Stimulated activated CD8-positive, alpha-beta memory T cell treated with anti-CD3 and anti-CD28 coated beads, Interleukin-15, amount 100 ng/mL, for 48 hours (primary cell): ENCODE data around the gene ZNF439.
"Not testable (repeated sequence)": the region's sequence is repeated elsewhere in the genome, so short reads cannot be mapped to it uniquely, and the experiment has no call there.

Experiments used
- DNase-seq, 2 donors: peaks; one replicate each; pipeline ENCODE4 v3.0.0-alpha.2; 2020; ENCODE audit warnings: low read depth in 2 of 2

The ZNF439 gene

DNA sequence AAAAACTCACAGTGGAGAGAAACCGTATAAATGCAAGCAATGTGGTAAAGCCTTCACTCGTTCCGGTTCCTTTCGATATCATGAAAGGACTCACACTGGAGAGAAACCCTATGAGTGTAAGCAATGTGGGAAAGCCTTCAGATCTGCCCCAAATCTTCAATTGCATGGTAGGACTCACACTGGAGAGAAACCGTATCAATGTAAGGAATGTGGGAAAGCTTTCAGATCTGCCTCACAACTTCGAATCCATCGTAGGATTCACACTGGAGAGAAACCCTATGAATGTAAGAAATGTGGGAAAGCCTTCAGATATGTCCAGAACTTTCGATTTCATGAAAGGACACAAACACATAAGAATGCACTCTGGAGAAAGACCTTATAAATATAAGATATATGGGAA lies 19.7 kb downstream of the ZNF439 start:
- no peak for DNase-seq

DNA sequence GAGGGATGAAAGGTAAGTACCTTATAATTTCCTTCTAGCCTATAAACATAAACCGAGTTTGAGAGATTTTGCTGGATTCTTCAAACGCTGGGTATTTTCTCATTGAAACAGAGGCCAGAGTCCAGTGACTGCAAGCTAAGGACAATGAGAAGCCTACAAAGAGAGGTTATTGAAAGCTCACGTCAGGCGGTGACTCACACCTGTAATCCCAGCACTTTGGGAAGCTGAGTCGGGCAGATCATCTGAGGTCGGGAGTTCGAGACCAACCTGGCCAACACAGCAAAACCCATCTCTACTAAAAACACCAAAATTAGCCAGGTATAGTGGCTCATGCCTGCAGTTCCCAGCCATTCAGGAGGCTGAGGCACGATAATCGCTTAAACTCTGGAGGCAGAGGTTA lies 24.1 kb downstream of the ZNF439 start:
- DNase-seq, result no peak

GRCh38 chr19:11873762-11874161 lies 25.2 kb downstream of the ZNF439 start:
- no peak for DNase-seq

GRCh38 chr19:11879687-11880266 lies 31.3 kb downstream of the ZNF439 start:
- peak; percentile 16 to 28 for DNase-seq

- DNase-seq, result no peak
Measured at GRCh38 chr19:11880598-11880997, 32.1 kb downstream of the ZNF439 start.

- DNase-seq, result peak; percentile 16 to 34
Measured at GRCh38 chr19:11881151-11881800, 32.8 kb downstream of the ZNF439 start.

GRCh38 chr19:11882606-11883005 lies 34.1 kb downstream of the ZNF439 start:
- no peak for DNase-seq

DNA sequence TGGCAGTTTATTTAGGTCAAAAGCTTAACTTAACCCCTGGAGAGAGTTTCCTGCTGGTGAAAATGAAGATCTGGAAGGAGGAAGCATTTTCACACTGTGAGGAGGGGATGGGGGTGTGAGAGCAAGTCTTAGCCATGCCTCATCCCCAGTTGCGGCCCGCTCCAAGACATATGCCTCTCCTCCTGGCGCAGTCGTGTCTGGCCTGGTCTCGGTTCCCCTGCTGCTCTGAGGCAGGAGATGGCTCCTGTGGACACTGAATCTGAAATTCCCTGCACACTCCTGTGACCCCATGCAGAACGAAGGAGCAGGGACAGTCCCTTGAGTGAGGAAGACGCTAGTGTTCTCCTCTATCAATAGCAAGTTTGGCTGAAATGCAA lies 38.7 kb downstream of the ZNF439 start:
- DNase-seq, result no peak

DNA sequence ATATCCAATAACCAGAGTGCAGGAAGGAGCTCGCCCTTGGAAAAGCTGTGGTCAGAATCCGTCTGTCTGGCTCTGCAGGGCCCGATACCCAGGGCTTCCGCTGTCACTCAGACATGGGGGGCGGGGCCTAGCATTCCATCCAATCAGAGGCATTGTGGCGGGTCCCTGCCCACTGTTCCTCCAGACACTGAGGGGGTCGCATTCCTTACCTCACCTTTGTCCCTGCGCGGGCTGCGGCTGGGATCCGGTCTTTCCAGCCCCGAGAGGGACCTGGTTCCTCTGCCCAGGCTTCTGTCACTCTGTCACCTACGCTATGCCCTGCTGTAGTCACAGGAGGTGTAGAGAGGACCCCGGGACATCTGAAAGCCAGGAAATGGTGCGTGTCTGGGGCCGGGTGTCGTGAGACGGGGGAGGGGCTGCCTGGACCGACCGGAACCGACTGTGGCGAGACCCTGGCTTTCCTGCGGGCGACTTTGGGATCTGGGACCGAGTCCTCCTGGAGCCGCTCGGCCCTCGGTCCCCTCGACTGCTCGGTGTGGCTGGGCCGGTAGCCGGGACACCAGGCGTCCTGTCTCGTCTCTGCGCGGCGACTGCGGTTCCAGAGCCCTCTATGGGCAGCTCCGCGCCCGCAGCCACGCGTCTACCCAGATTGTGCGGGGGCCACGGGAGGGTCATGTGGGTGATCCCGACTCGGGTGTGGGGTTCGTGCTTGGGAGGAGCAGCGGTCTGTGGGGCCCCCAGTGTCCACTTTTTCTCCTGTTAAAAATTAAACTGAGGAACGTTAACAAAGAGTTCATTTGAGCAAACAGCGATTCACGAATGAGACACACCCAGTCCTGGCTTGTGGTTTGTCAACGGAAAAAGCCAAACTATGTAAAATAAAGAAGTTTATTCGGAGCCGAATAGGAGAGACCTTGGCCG lies 39.3 kb downstream of the ZNF439 start, which contains the start of gene ZNF69:
ZNF69 (plus strand) TSS at position 172 of the 921 bp plus-strand sequence; CDS start at position 314, 142 bp downstream.
- peak; percentile 29 to 51 for DNase-seq

DNA sequence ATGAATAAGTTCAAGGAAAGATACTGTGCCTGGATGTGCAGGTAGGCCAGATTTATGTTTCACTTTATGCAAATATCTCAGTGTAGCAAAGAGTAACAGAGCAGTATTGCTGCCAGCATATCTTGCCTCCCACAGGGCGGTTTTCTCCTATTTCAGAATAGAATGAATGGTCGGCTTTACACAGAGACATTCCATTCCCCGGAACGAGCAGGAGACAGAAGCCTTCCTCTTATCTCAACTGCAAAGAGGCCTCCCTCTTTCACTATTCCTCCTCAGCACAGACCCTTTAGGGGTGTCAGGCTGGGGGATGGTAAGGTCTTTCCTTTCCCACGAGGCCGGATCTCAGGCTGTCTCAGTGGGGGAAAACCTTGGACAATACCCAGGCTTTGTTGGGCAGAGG lies 41.4 kb downstream of the ZNF439 start:
- DNase-seq, result not testable (repeated sequence)

DNA sequence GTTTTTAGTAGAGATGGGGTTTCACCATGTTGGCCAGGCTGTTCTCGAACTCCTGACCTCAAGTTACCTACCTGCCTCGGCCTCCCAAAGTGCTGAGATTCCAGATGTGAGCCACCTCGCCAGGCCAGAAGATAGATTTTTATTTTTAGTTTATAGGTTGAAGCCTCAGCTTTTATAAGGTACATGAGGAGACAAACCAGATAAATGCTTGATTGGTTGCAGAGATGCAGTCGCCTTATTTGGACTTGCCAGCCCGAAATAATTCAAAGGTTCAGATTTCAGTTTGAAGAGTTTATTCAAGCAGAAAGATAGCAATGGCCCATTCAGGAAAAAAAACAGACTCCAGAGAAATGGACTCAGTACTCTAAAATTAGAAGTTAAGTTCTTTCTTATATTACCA lies 42.1 kb downstream of the ZNF439 start:
- DNase-seq, result no peak

GRCh38 chr19:11894851-11895250 lies 46.3 kb downstream of the ZNF439 start:
- no peak for DNase-seq

- no peak for DNase-seq
Measured at GRCh38 chr19:11902228-11902627, 53.7 kb downstream of the ZNF439 start.

- no peak for DNase-seq
Measured at GRCh38 chr19:11905928-11906327, 57.4 kb downstream of the ZNF439 start.

DNA sequence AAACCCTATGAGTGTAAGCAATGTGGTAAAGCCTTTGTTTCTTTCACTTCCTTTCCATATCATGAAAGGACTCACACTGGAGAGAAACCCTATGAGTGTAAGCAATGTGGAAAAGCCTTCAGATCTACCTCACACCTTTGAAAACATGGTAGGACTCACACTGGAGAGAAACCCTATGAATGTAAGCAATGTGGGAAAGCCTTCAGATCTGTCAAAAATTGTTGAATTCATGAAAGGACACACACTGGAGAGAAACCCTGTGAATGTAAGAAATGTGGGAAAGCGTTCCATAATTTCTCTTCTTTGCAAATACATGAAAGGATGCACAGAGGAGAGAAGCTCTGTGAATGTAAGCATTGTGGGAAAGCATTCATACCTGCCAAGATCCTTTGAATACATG lies 63.4 kb downstream of the ZNF439 start:
- not testable (repeated sequence) for DNase-seq

- DNase-seq, result not testable (repeated sequence)
Measured at GRCh38 chr19:11914417-11915051, 66.0 kb downstream of the ZNF439 start.
